Muscle layer of duodenum (tissue), 2 donors: ENCODE results near the gene RTCA.
"Not testable (repeated sequence)": the region's sequence is repeated elsewhere in the genome, so short reads cannot be mapped to it uniquely, and the experiment has no call there.

ENCODE experiments used
- H3K27ac ChIP-seq: one replicate; pipeline ENCODE4 v1.7.0; 2013; ENCODE audit warnings: mild to moderate bottlenecking, low read length
- H3K27me3 ChIP-seq: one replicate; pipeline ENCODE4 v1.7.0; 2013; ENCODE audit warnings: low read depth, mild to moderate bottlenecking, control low read depth, low read length
- H3K36me3 ChIP-seq, 2 donors: one replicate each; pipeline ENCODE4 v1.7.0; 2013; ENCODE audit warnings: low read length in 2 of 2, control low read depth in 1 of 2, mild to moderate bottlenecking in 1 of 2; ENCODE audit not compliant: insufficient read depth in 2 of 2, control insufficient read depth in 1 of 2
- H3K4me1 ChIP-seq, 2 donors: one replicate each; pipeline ENCODE4 v1.7.0; 2013; ENCODE audit warnings: low read length in 2 of 2, mild to moderate bottlenecking in 2 of 2, control low read depth in 1 of 2, moderate library complexity in 1 of 2; ENCODE audit not compliant: insufficient read depth in 2 of 2, control insufficient read depth in 1 of 2
- H3K4me3 ChIP-seq, 2 donors: one replicate each; pipeline ENCODE4 v1.7.0; 2013; ENCODE audit warnings: low read length in 2 of 2, low read depth in 1 of 2, mild to moderate bottlenecking in 1 of 2
- H3K9me3 ChIP-seq, 2 donors: one replicate each; pipeline ENCODE4 v1.7.0; 2013; ENCODE audit warnings: low read length in 2 of 2, control low read depth in 1 of 2, mild to moderate bottlenecking in 1 of 2; ENCODE audit not compliant: control insufficient read depth in 1 of 2
- donor health status: healthy.

The RTCA gene

GRCh38 chr1:100326325-100326670 is 60.3 kb downstream of the RTCA start:
- H3K27ac ChIP-seq, H3K27me3 ChIP-seq, H3K9me3 ChIP-seq, H3K36me3 ChIP-seq, H3K4me1 ChIP-seq, H3K4me3 ChIP-seq: not testable (repeated sequence)

GRCh38 chr1:100328133-100328532 is 62.1 kb downstream of the RTCA start:
- Histone ChIP-seq H3K36me3 (no peaks in the 10 kb centered on the region), H3K4me1 (peaks cover 0 to 4% of the 10 kb centered on the region in 2 donors), H3K27ac (no peak overlapping the region), H3K9me3 (no peaks in the 10 kb centered on the region), H3K4me3 (no peak overlapping the region), H3K27me3 (no peaks in the 10 kb centered on the region)

- not testable (repeated sequence) for H3K4me1 ChIP-seq, H3K27ac ChIP-seq, H3K9me3 ChIP-seq, H3K36me3 ChIP-seq, H3K27me3 ChIP-seq, H3K4me3 ChIP-seq
Measured at GRCh38 chr1:100331146-100331545, 65.1 kb downstream of the RTCA start.

- Histone ChIP-seq H3K27ac (no peak overlapping the region), H3K9me3 (no peaks in the 10 kb centered on the region), H3K36me3 (no peaks in the 10 kb centered on the region), H3K27me3 (no peaks in the 10 kb centered on the region), H3K4me3 (no peak overlapping the region), H3K4me1 (no peaks in the 10 kb centered on the region)
Measured at GRCh38 chr1:100332331-100332730, 66.3 kb downstream of the RTCA start.

- H3K27me3 ChIP-seq: no peaks in the 10 kb centered on the region
- no peaks in the 10 kb centered on the region for H3K36me3 ChIP-seq
- H3K9me3 ChIP-seq: no peaks in the 10 kb centered on the region
- H3K27ac ChIP-seq: no peak overlapping the region
- no peak overlapping the region for H3K4me3 ChIP-seq
- H3K4me1 ChIP-seq: no peaks in the 10 kb centered on the region
Measured at GRCh38 chr1:100335436-100335835, 69.4 kb downstream of the RTCA start.

DNA sequence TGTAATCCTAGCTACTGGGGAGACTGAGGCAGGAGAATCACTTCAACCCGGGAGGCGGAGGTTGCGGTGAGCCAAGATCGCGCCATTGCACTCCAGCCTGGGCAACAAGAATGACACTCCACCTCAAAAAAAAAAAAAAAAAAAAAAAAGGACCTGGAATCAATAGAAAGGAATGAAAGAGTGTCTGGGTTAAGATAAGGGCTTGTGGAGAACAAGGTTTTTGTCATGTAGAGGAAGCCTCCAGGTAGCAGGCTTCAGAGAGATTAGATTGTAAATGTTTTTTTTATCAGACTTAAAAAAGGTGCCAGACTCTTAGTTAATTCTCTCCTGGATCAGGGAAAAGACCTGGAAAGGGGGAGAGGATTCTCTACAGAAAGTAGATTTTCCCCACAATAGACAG is 71.9 kb downstream of the RTCA start:
- H3K27me3 ChIP-seq, H3K36me3 ChIP-seq, H3K4me3 ChIP-seq, H3K27ac ChIP-seq, H3K4me1 ChIP-seq, H3K9me3 ChIP-seq: not testable (repeated sequence)

DNA sequence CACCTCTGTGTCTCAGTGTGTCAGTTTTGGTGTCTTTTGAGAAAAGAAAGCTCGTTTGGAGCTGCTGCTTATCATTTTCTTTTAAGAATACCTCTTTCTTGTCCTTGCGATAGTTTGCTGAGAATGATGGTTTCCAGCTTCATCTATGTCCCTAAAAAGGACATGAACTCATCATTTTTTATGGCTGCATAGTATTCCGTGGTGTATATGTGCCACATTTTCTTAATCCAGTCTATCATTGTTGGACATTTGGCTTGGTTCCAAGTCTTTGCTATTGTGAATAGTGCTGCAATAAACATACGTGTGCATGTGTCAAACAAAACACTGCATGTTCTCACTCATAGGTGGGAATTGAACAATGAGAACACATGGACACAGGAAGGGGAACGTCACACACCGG is 73.7 kb downstream of the RTCA start:
- not testable (repeated sequence) for H3K4me1 ChIP-seq, H3K27ac ChIP-seq, H3K27me3 ChIP-seq, H3K4me3 ChIP-seq, H3K36me3 ChIP-seq, H3K9me3 ChIP-seq

DNA sequence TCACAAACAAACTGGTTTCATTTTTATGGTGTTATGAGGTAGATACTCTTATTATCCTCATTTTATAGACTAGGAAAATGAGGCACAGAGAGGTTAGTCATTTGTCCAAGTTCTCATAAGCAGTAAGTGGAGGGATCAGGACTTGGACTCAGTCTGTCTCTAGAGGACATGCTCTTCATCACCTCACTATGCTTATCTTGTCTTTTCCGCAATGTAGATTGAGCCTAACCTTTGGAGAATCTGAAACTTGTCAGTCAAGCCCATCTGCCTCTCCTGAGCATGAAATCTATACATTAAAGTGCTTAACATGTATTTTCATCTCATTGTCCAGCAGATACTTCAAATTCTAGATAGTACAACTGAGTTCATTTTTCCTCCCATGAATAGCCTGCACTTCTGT is 74.5 kb downstream of the RTCA start:
- H3K4me3 ChIP-seq: no peak overlapping the region
- peaks cover 0 to 5% of the 10 kb centered on the region in 2 donors for H3K4me1 ChIP-seq
- H3K36me3 ChIP-seq: no peaks in the 10 kb centered on the region
- H3K9me3 ChIP-seq: no peaks in the 10 kb centered on the region
- H3K27me3 ChIP-seq: no peaks in the 10 kb centered on the region
- no peak overlapping the region for H3K27ac ChIP-seq

- Histone ChIP-seq H3K4me1 (peaks cover 0 to 5% of the 10 kb centered on the region in 2 donors), H3K36me3 (no peaks in the 10 kb centered on the region), H3K27me3 (no peaks in the 10 kb centered on the region), H3K27ac (no peak overlapping the region), H3K4me3 (no peak overlapping the region), H3K9me3 (no peaks in the 10 kb centered on the region)
Measured at GRCh38 chr1:100342348-100342747, 76.3 kb downstream of the RTCA start.
